ENCODE measurements around the gene LMF1.

DNA sequence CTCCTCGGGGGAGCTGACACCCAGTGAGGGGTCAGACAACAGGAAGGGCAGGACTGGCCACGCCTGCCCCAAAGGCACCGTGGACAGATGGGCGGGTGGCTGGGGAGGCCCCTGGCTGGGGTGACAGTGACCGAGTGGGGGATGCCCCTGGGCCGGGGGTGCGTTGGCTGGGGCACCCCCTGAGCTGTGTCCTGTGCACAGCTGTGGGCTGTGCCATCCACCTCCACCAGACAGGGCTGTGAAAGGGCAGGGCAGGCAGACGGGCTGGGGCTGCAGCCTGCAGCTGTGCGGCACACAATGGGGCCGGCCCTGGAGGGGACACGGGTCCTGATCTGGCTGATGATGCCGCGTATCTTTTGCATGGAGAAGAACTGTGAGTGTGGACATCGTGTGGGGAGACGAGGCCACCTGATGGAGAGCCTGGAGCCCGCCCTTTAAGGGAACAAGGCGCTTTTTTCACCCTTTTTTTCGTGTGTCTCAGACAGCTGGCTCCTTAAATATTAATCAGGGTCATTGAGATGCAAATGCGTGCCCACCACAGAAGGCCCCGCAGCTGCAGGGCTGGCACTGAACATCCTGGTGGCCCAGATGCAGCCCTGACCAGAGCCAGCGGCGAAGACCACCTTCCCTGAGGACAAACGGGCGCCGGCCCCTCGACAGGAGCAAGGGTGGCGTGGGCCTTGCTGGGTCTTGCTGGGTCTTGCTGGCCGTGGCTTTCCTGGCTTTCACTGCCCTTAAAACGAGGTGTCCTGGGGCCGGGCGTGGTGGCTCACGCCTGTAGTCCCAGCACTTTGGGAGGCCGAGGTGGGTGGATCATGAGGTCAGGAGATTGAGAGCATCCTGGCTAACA is 127.8 kb downstream of the LMF1 start:
- TF ChIP-seq POLR2A (IDR thresholded peaks at IDR 0.05), result no peak
- no peak for TF ChIP-seq CTCF (IDR thresholded peaks at IDR 0.05)
